Measurements from ENCODE around the gene TLE2. TPM values are rescaled to one million over a fixed set of nuclear protein-coding genes. Genes with fewer than 3 reads are reported as not detected.
A peak's percentile ranks its signal among the peaks of the same experiment; 100 is the strongest.
"Not testable (repeated sequence)": the region's sequence is repeated elsewhere in the genome, so short reads cannot be mapped to it uniquely, and the experiment has no call there.

The TLE2 gene
- total RNA-seq, 4 donors from 2014 or later = 5.4 to 22.7 (median 7.6) TPM

- no peaks in the 10 kb centered on the region for H3K27me3 ChIP-seq
- TF ChIP-seq, protein P1, sequence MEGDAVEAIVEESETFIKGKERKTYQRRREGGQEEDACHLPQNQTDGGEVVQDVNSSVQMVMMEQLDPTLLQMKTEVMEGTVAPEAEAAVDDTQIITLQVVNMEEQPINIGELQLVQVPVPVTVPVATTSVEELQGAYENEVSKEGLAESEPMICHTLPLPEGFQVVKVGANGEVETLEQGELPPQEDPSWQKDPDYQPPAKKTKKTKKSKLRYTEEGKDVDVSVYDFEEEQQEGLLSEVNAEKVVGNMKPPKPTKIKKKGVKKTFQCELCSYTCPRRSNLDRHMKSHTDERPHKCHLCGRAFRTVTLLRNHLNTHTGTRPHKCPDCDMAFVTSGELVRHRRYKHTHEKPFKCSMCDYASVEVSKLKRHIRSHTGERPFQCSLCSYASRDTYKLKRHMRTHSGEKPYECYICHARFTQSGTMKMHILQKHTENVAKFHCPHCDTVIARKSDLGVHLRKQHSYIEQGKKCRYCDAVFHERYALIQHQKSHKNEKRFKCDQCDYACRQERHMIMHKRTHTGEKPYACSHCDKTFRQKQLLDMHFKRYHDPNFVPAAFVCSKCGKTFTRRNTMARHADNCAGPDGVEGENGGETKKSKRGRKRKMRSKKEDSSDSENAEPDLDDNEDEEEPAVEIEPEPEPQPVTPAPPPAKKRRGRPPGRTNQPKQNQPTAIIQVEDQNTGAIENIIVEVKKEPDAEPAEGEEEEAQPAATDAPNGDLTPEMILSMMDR (IDR thresholded peaks at IDR 0.05) = no peak
- TF ChIP-seq POLR2A (IDR thresholded peaks at IDR 0.05) = no peak
- no peaks in the 10 kb centered on the region for H3K9me3 ChIP-seq
- 59 to 76% methylated on average over 7 to 9 of the region's 9 CpGs for WGBS, 2 donors
- intact Hi-C loops (cut with DNase I) = no loop called here
- H3K36me3 ChIP-seq = no peaks in the 10 kb centered on the region
- peaks cover 23 to 70% (median 42%) of the 10 kb centered on the region in 3 donors for H3K4me1 ChIP-seq
- no peak overlapping the region for H3K4me3 ChIP-seq
- DNase-seq = no peak
- H3K27ac ChIP-seq = peak overlapping the region; percentile 62 to 88 (median 76)
These were observed 58.8 kb downstream of the TLE2 start for GRCh38 chr19:2970201-2970835.

DNA sequence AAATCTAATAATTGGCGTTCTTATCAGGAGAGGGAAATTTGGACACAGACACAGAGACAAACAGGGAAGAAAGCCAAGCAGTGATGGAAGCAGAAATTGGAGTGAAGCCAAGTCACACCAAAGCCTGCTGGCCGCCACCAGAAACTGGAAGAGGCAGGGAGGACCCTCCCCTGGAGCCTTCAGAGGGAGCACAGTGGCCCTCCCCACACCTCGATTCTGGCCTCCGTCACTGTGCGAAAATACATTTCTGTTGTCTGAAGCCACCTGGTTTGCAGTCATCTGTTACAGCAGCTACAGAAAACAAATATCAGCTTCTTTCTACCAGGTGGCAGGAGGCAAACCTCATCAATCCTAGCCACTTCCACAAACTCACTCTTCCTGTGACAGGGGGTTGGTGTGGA is 60.0 kb downstream of the TLE2 start:
- peak overlapping the region; percentile 36 to 86 (median 75) for H3K27ac ChIP-seq
- 17 to 19% methylated on average over 4 of the region's 5 CpGs for WGBS, 2 donors
- H3K4me1 ChIP-seq = peaks cover 11 to 58% (median 29%) of the 10 kb centered on the region in 3 donors

GRCh38 chr19:2967972-2968371 is 61.1 kb downstream of the TLE2 start:
- no peak overlapping the region for H3K4me3 ChIP-seq
- 71 to 72% methylated on average over 8 of the region's 8 CpGs for WGBS, 2 donors
- H3K27me3 ChIP-seq = no peaks in the 10 kb centered on the region
- peaks cover 10 to 50% (median 23%) of the 10 kb centered on the region in 3 donors for H3K4me1 ChIP-seq
- DNase-seq = no peak
- no peaks in the 10 kb centered on the region for H3K9me3 ChIP-seq
- H3K27ac ChIP-seq = no peak overlapping the region
- no peak for TF ChIP-seq POLR2A (IDR thresholded peaks at IDR 0.05)
- TF ChIP-seq, protein P1 (IDR thresholded peaks at IDR 0.05) = no peak
- intact Hi-C loops (cut with DNase I) = loop anchor here (10.0 kb wide), 1 partner anchor 107 kb away; no protein-coding TSS in a partner anchor
- no peaks in the 10 kb centered on the region for H3K36me3 ChIP-seq

More for the DNA sequence above, 60.0 kb downstream of the TLE2 start:
- intact Hi-C loops (cut with DNase I) = loop anchor here (10.0 kb wide), 1 partner anchor 106 kb away; no protein-coding TSS in a partner anchor
- H3K9me3 ChIP-seq = no peaks in the 10 kb centered on the region
- H3K27me3 ChIP-seq = no peaks in the 10 kb centered on the region
- TF ChIP-seq, protein P1 (IDR thresholded peaks at IDR 0.05) = no peak
- H3K4me3 ChIP-seq = no peak overlapping the region
- DNase-seq = no peak
- no peaks in the 10 kb centered on the region for H3K36me3 ChIP-seq

- intact Hi-C loops (cut with DNase I) = loop anchor here (5.0 to 10.0 kb wide), 2 partner anchors 110 to 137 kb away; no protein-coding TSS in a partner anchor
- 88 to 95% methylated on average over 5 of the region's 5 CpGs for WGBS, 2 donors
- H3K27me3 ChIP-seq = no peaks in the 10 kb centered on the region
These were observed 64.2 kb downstream of the TLE2 start for GRCh38 chr19:2964874-2965273.

GRCh38 chr19:2963631-2964030 is 65.4 kb downstream of the TLE2 start:
- not testable (repeated sequence) for H3K27me3 ChIP-seq, H3K4me3 ChIP-seq, H3K9me3 ChIP-seq, H3K27ac ChIP-seq, H3K36me3 ChIP-seq, DNase-seq
- peaks cover 0 to 20% (median 0%) of the 10 kb centered on the region in 3 donors for H3K4me1 ChIP-seq
- intact Hi-C loops (cut with DNase I) = loop anchor here (5.0 to 10.0 kb wide), 2 partner anchors 111 to 139 kb away; no protein-coding TSS in a partner anchor
- WGBS, 2 donors = 71 to 82% methylated on average over 6 to 11 of the region's 12 CpGs

More at GRCh38 chr19:2964874-2965273, 64.2 kb downstream of the TLE2 start:
- Histone ChIP-seq H3K36me3 (no peaks in the 10 kb centered on the region), H3K4me1 (peaks cover 5 to 33% (median 7%) of the 10 kb centered on the region in 3 donors), H3K4me3 (no peak overlapping the region), H3K27ac (no peak overlapping the region), H3K9me3 (no peaks in the 10 kb centered on the region)
- no peak for DNase-seq
- TF ChIP-seq, protein P1 (IDR thresholded peaks at IDR 0.05) = no peak
- no peak for TF ChIP-seq POLR2A (IDR thresholded peaks at IDR 0.05)
